MCF 10A (cell line): ENCODE results near the gene RBM14. TPM values are rescaled to one million over a fixed set of nuclear protein-coding genes. Genes with fewer than 3 reads are reported as not detected.

Source experiments
- BruUV-seq: library from RNA; stranded (reverse); fragments of 400-500 nt; replicated peaks from 2 replicates; lab custom pipeline; 2021; lab: Mats Ljungman, UMichigan
- CTCF ChIA-PET: fragments of 300-600 bp; sonication (Branson Sonifier 250); formaldehyde crosslinking; extraction: SDS; loops from one replicate; lab custom pipeline; 2021; ENCODE audit warnings: antibody characterized with exemption, inconsistent platforms; lab: Yijun Ruan, JAX
- POLR2A ChIA-PET: fragments of 300-600, 350-650 bp; sonication (Branson Sonifier 250); formaldehyde crosslinking; extraction: SDS; loops from one replicate; lab custom pipeline; 2020; ENCODE audit warnings: antibody characterized with exemption, inconsistent platforms; lab: Yijun Ruan, JAX
- DNase-seq: peaks from one replicate; pipeline ENCODE4 v3.0.0-alpha.2; 2018; ENCODE audit not compliant: unreplicated experiment
- H3K27ac Mint-ChIP-seq: one replicate; pipeline ENCODE4 v1.8.0; 2022; ENCODE audit warnings: mild to moderate bottlenecking, low read depth, mixed read lengths; ENCODE audit not compliant: unreplicated experiment
- H3K27me3 Mint-ChIP-seq: one replicate; pipeline ENCODE4 v1.8.0; 2022; ENCODE audit warnings: mixed read lengths; ENCODE audit not compliant: insufficient read depth, unreplicated experiment
- H3K36me3 Mint-ChIP-seq: one replicate; pipeline ENCODE4 v1.8.0; 2022; ENCODE audit warnings: mild to moderate bottlenecking, moderate library complexity, mixed read lengths; ENCODE audit not compliant: insufficient read depth, unreplicated experiment
- H3K4me1 Mint-ChIP-seq: one replicate; pipeline ENCODE4 v1.8.0; 2022; ENCODE audit warnings: mixed read lengths; ENCODE audit not compliant: insufficient read depth, unreplicated experiment
- H3K4me3 Mint-ChIP-seq: one replicate; pipeline ENCODE4 v1.8.0; 2022; ENCODE audit warnings: mild to moderate bottlenecking, moderate library complexity, mixed read lengths; ENCODE audit not compliant: unreplicated experiment
- H3K9me3 Mint-ChIP-seq: one replicate; pipeline ENCODE4 v1.8.0; 2022; ENCODE audit warnings: mixed read lengths; ENCODE audit not compliant: unreplicated experiment
- intact Hi-C: fragments of 100-400 bp; cut with micrococcal nuclease; formaldehyde crosslinking; loops from 2 replicates; pipeline ENCODE4 v1.14.1; 2022
- total RNA-seq: library from RNA; stranded (reverse); gene quantifications from 2 replicates; pipeline ENCODE4 v1.2.3, GENCODE V29; 2022
- TF ChIP-seq, protein P1 (sequence below): fragments of 200-600 bp; IDR thresholded peaks from one replicate; pipeline ENCODE4 v1.8.0; 2022; ENCODE audit warnings: antibody characterized with exemption, mild to moderate bottlenecking; ENCODE audit not compliant: unreplicated experiment

The RBM14 gene
- total RNA-seq, 1 experiment from 2014 or later, result 78.1 TPM

DNA sequence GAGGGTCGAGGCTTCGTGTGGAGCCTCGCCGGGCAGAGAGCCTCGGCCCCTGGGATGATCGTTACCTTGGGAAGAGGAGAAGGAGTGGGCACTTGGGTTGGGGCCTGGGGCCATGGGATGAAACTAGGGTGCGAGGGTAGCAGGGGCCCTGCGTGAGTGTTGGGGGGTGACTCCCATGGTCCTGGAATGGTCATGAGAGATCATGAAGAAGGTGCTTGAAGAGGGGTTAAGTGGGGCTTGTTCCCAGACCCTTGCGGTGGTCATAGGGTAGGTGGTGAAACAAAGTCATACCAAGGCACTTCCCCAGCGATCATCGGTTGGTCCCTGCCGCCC is 23.2 kb upstream of the RBM14 start:
- intact Hi-C loops, result no loop called here
- TF ChIP-seq, protein P1, sequence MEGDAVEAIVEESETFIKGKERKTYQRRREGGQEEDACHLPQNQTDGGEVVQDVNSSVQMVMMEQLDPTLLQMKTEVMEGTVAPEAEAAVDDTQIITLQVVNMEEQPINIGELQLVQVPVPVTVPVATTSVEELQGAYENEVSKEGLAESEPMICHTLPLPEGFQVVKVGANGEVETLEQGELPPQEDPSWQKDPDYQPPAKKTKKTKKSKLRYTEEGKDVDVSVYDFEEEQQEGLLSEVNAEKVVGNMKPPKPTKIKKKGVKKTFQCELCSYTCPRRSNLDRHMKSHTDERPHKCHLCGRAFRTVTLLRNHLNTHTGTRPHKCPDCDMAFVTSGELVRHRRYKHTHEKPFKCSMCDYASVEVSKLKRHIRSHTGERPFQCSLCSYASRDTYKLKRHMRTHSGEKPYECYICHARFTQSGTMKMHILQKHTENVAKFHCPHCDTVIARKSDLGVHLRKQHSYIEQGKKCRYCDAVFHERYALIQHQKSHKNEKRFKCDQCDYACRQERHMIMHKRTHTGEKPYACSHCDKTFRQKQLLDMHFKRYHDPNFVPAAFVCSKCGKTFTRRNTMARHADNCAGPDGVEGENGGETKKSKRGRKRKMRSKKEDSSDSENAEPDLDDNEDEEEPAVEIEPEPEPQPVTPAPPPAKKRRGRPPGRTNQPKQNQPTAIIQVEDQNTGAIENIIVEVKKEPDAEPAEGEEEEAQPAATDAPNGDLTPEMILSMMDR, result no peak
- Mint-ChIP-seq H3K4me3 (peak overlapping the region; percentile 94), H3K27me3 (no peaks in the 10 kb centered on the region), H3K4me1 (peaks cover 5% of the 10 kb centered on the region), H3K36me3 (peaks cover 4% of the 10 kb centered on the region), H3K27ac (peak overlapping the region; percentile 96), H3K9me3 (no peaks in the 10 kb centered on the region)
- ChIA-PET CTCF (interaction anchor here (0.7 to 1.2 kb wide), 2 partner anchors 85 to 104 kb away, joined by 3 read pairs; no protein-coding TSS in a partner anchor), POLR2A (interaction anchor here (0.8 to 5.2 kb wide), 7 partner anchors 9 to 835 kb away, joined by 3 to 38 read pairs (median 9); partner anchors contain the start of genes ACTN3, CTSF, RBM14 and RBM4)
- TSS peak; percentile 59 for BruUV-seq
- no peak for DNase-seq

DNA sequence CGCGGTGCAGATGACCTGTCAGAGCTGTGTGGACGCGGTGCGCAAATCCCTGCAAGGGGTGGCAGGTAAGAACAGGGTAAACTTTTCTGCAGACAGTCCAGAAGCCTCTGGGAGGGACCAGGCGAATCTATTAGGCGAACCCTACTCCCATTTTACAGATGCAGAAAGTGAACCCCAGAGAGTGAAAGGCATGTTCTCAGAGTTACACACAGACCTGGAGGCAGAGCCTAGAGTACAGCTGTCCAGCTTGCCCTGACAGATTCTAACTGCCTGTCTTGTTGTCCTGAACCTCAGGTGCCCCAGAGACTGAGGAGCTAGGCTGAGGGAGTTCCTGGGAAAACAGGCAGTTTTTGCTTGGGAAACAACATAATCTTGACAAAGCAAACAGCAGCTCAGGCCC is 22.8 kb upstream of the RBM14 start:
- no TSS peak for BruUV-seq
- Mint-ChIP-seq H3K4me3 (peak overlapping the region; percentile 94), H3K27ac (peak overlapping the region; percentile 96), H3K9me3 (no peaks in the 10 kb centered on the region), H3K36me3 (peaks cover 4% of the 10 kb centered on the region), H3K4me1 (peaks cover 5% of the 10 kb centered on the region), H3K27me3 (no peaks in the 10 kb centered on the region)
- intact Hi-C loops, result no loop called here
- no peak for DNase-seq
- TF ChIP-seq, protein P1, result no peak
- POLR2A ChIA-PET, result interaction anchor here (0.7 to 5.2 kb wide), 6 partner anchors 9 to 84 kb away, joined by 3 to 38 read pairs (median 8); partner anchors contain the start of genes ACTN3, CTSF, RBM14 and RBM4B
- CTCF ChIA-PET, result interaction anchor here (0.5 to 1.2 kb wide), 3 partner anchors 24 to 85 kb away, joined by 3 to 4 read pairs (median 3); no protein-coding TSS in a partner anchor

DNA sequence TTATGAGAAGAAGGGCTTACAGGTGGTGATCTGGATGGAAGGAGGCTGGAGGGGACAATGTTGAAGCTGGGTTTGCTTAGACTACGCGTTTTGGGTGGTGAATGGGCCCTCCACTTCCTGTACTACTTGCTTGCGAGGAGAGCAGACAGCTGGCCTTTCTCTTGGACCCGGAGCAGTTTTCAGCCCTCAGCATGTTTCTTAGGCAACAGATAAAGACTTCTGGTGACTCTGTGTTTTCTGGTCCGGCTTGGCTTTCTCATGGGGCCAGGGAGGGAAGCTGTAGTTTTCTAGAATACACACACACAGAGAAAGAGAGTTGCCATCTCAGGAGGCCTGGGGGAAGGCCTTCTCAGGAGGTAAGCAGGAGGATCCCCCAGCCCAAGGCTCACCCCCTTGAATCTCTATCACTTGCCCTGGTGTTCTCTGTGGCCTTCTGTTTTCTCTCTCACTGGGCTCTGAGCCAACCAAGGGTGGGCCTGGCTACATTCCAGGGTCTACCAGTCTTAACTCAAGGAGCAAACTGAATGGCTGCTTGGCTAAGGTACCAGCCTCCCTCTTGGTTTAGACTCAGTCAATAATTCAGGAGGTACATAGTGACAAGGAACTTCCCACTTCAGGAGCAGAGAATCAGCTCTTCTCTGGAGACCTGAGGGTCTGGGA is 21.1 kb upstream of the RBM14 start:
- Mint-ChIP-seq H3K27ac (no peak overlapping the region), H3K4me3 (no peak overlapping the region), H3K27me3 (no peaks in the 10 kb centered on the region), H3K4me1 (peaks cover 5% of the 10 kb centered on the region), H3K9me3 (no peaks in the 10 kb centered on the region), H3K36me3 (peaks cover 10% of the 10 kb centered on the region)
- no peak for DNase-seq
- TF ChIP-seq, protein P1, result no peak
- ChIA-PET CTCF (interaction anchor here (0.6 to 1.3 kb wide), 2 partner anchors 12 to 17 kb away, joined by 3 read pairs; no protein-coding TSS in a partner anchor), POLR2A (interaction anchor here (0.8 to 5.2 kb wide), 4 partner anchors 12 to 49 kb away, joined by 4 to 38 read pairs (median 8); partner anchors contain the start of genes ACTN3, RBM14 and ZDHHC24)
- intact Hi-C loops, result no loop called here
- no TSS peak for BruUV-seq

DNA sequence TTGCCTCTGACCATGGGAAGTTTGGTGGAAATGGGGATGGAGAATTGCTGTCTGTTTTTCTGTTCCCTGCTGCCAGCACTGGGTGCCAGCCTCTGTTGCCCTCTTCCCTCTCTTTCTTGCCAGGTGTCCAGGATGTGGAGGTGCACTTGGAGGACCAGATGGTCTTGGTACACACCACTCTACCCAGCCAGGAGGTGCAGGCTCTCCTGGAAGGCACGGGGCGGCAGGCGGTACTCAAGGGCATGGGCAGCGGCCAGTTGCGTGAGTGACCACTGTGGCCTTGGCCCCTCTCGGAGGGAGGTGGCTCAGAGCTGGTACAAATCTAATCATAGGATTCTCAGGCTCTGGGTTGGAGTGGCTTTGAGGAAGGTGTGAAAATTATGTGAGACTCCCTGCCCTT is 17.4 kb upstream of the RBM14 start:
- peaks cover 11% of the 10 kb centered on the region for H3K4me1 Mint-ChIP-seq
- BruUV-seq, result no TSS peak
- no peak overlapping the region for H3K4me3 Mint-ChIP-seq
- no peaks in the 10 kb centered on the region for H3K9me3 Mint-ChIP-seq
- DNase-seq, result no peak
- H3K27me3 Mint-ChIP-seq, result no peaks in the 10 kb centered on the region
- POLR2A ChIA-PET, result interaction anchor here (0.5 to 0.8 kb wide), 2 partner anchors 54 to 228 kb away, joined by 3 read pairs; partner anchors contain the start of gene ZDHHC24
- no peak overlapping the region for H3K27ac Mint-ChIP-seq
- intact Hi-C loops, result no loop called here
- CTCF ChIA-PET, result interaction anchor here (0.6 kb wide), 1 partner anchor 9 kb away, joined by 3 read pairs; no protein-coding TSS in a partner anchor
- H3K36me3 Mint-ChIP-seq, result peaks cover 10% of the 10 kb centered on the region
- TF ChIP-seq, protein P1, result no peak
